Kidney epithelial cell (primary cell): Measurements from ENCODE around the gene NAGA. TPM values are rescaled to one million over a fixed set of nuclear protein-coding genes. Genes with fewer than 3 reads are reported as not detected.

Experiments used
- DNase-seq: peaks from one replicate; pipeline ENCODE4 v3.0.0-alpha.2; 2010; ENCODE audit warnings: low read depth
- H3K27me3 ChIP-seq: 2 replicates; pipeline ENCODE4 v1.6.0; 2011; ENCODE audit warnings: low read length; ENCODE audit not compliant: control insufficient read depth, insufficient read depth
- H3K36me3 ChIP-seq: 2 replicates; pipeline ENCODE4 v1.5.1; 2011; ENCODE audit warnings: low read length; ENCODE audit not compliant: control insufficient read depth, insufficient read depth
- H3K4me3 ChIP-seq: 2 replicates; pipeline ENCODE4 v1.5.1; 2011; ENCODE audit warnings: low read depth, mild to moderate bottlenecking, control low read depth, low read length
- CTCF ChIP-seq: IDR thresholded peaks from 2 replicates; pipeline ENCODE4 v1.5.1; 2011; ENCODE audit warnings: mild to moderate bottlenecking, moderate library complexity, low read length, control low read depth, inconsistent platforms; ENCODE audit not compliant: insufficient read depth, poor library complexity, severe bottlenecking
- total RNA-seq: library from RNA; depleted of rRNA; stranded (reverse); fragments of >200 nt; gene quantifications from 2 replicates; pipeline ENCODE4 v1.2.3, GENCODE V29; 2015

Gene NAGA
- total RNA-seq, 1 donor from 2014 or later: 26.3 TPM

- no peak overlapping the region for H3K4me3 ChIP-seq
These were observed 52.4 kb downstream of the NAGA start for GRCh38 chr22:42018224-42018623.

GRCh38 chr22:42016111-42016510 is 54.5 kb downstream of the NAGA start:
- no peaks in the 10 kb centered on the region for H3K36me3 ChIP-seq
- TF ChIP-seq CTCF: no peak
- no peaks in the 10 kb centered on the region for H3K27me3 ChIP-seq
- DNase-seq: no peak
- no peak overlapping the region for H3K4me3 ChIP-seq

More at GRCh38 chr22:42018224-42018623, 52.4 kb downstream of the NAGA start:
- no peak for TF ChIP-seq CTCF
- H3K27me3 ChIP-seq: no peaks in the 10 kb centered on the region
- H3K36me3 ChIP-seq: no peaks in the 10 kb centered on the region
- no peak for DNase-seq

GRCh38 chr22:42013385-42013784 is 57.2 kb downstream of the NAGA start:
- no peak overlapping the region for H3K4me3 ChIP-seq
- H3K27me3 ChIP-seq: no peaks in the 10 kb centered on the region
- TF ChIP-seq CTCF: no peak
- no peak for DNase-seq
- H3K36me3 ChIP-seq: no peaks in the 10 kb centered on the region

GRCh38 chr22:42010778-42011177 is 59.8 kb downstream of the NAGA start:
- DNase-seq: no peak
- no peaks in the 10 kb centered on the region for H3K36me3 ChIP-seq
- H3K27me3 ChIP-seq: no peaks in the 10 kb centered on the region
- TF ChIP-seq CTCF: no peak
- H3K4me3 ChIP-seq: no peak overlapping the region

Other genes with a start within 250 kb of the NAGA start
- gene SREBF2, start 237.7 kb downstream of the NAGA start, total RNA-seq: 108 and 133 TPM in 2 replicates
- gene SHISA8, start 155.7 kb downstream of the NAGA start, total RNA-seq: not detected in 2 replicates
- gene TNFRSF13C, start 144.0 kb downstream of the NAGA start, total RNA-seq: 0.41 and 0.96 TPM in 2 replicates
- 9.8 and 14.3 TPM in 2 replicates for gene CENPM, start 123.7 kb downstream of the NAGA start, total RNA-seq
- 1.9 and 2.5 TPM in 2 replicates for gene SEPTIN3, start 101.4 kb downstream of the NAGA start, total RNA-seq
- 0.68 and 2.6 TPM in 2 replicates for gene WBP2NL, start 72.0 kb downstream of the NAGA start, total RNA-seq
- gene PHETA2, start 3.4 kb upstream of the NAGA start, total RNA-seq: 4.6 and 8.7 TPM in 2 replicates
- 7.1 and 16.3 TPM in 2 replicates for gene SMDT1, start 8.9 kb upstream of the NAGA start, total RNA-seq
- gene NDUFA6, start 20.0 kb upstream of the NAGA start, total RNA-seq: 52.0 and 67.3 TPM in 2 replicates
- gene CYP2D6, start 60.0 kb upstream of the NAGA start, total RNA-seq: 0.58 and 1.1 TPM in 2 replicates
- gene TCF20, start 199.8 kb upstream of the NAGA start, total RNA-seq: 48.2 and 52.4 TPM in 2 replicates